ENCODE measurements around the gene ZNF236.

- no peak for TF ChIP-seq EZH2 (IDR thresholded peaks at IDR 0.05; ENCODE audit: borderline replicate concordance, low read length)
- no peak for TF ChIP-seq CTCF (IDR thresholded peaks at IDR 0.05; ENCODE audit: low read length)
These were observed 170.7 kb downstream of the ZNF236 start for GRCh38 chr18:76993085-76993382.
